Measurements from ENCODE around the gene EPHA6. TPM values are rescaled to one million over a fixed set of nuclear protein-coding genes. Genes with fewer than 3 reads are reported as not detected.

EPHA6 gene
- total and polyA plus RNA-seq, 10 of the 15 experiments (the other 5 are each of a cell fraction or from before 2014, with no cell fraction given), result not detected

DNA sequence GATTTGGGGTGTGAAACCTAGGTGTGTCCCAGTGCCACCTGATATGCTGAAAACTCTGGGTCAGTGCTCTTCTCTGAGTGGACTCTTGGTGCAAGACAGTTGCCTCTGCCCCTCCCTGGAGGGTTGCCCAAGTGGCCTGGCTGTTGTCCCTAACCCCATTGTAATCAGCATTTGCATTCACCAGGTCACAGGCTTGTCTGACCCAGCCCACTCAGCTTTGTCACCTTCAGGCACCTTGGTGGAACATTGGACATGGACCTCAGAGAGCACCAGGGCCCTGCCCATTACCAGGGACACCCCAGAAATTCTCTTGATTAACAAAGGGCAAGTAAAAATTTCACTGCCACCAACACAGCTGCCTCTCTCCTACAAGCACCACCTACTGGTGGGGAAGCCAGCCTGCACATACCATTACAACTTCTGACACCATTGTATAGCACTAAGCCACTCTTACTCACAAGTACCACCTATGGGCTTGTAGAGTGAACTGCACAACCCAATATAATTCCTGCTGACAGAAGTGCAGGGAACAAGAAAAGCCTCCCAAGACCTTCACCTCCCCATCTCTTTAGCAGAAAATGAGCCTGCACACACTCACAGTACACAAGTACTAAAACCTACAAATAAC lies 324.6 kb downstream of the EPHA6 start (continued):
- TF ChIP-seq BCL11A (IDR thresholded peaks at IDR 0.05; ENCODE audit: low read depth, low read length), result no peak
- TF ChIP-seq ZNF24 (IDR thresholded peaks at IDR 0.05), result no peak
- TF ChIP-seq, protein P1, sequence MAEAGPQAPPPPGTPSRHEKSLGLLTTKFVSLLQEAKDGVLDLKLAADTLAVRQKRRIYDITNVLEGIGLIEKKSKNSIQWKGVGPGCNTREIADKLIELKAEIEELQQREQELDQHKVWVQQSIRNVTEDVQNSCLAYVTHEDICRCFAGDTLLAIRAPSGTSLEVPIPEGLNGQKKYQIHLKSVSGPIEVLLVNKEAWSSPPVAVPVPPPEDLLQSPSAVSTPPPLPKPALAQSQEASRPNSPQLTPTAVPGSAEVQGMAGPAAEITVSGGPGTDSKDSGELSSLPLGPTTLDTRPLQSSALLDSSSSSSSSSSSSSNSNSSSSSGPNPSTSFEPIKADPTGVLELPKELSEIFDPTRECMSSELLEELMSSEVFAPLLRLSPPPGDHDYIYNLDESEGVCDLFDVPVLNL (IDR thresholded peaks at IDR 0.05; ENCODE audit: low read depth, low read length), result no peak

- Histone ChIP-seq H3K9ac (ENCODE audit: control insufficient read depth, insufficient read depth, low read length) (no peak overlapping the region), H3K4me3 (no peak overlapping the region), H3K27me3 (replicated peaks in 1 of 2; ENCODE audit: control insufficient read depth in 2 of 2, insufficient read depth in 2 of 2, low read length in 1 of 2) (no peaks in the 10 kb centered on the region), H3K4me2 (ENCODE audit: control insufficient read depth, insufficient read depth) (no peak overlapping the region), H4K20me1 (ENCODE audit: control insufficient read depth, insufficient read depth) (no peaks in the 10 kb centered on the region), H3K36me3 (ENCODE audit: control insufficient read depth in 2 of 2, insufficient read depth in 2 of 2, low read length in 1 of 2) (no peaks in the 10 kb centered on the region), H3K27ac (ENCODE audit: control insufficient read depth, insufficient read depth) (no peak overlapping the region), H3K79me2 (ENCODE audit: control insufficient read depth, insufficient read depth, low read length) (no peaks in the 10 kb centered on the region), H3K4me1 (ENCODE audit: control insufficient read depth, insufficient read depth, low read length) (no peaks in the 10 kb centered on the region), H2AFZ (ENCODE audit: control insufficient read depth, low read depth, low read length) (no peak overlapping the region), H3K9me3 (replicated peaks; ENCODE audit: control insufficient read depth, insufficient read depth, low read length) (no peaks in the 10 kb centered on the region)
- ChIA-PET RAD21 (ENCODE audit: unreplicated experiment) (no interaction called here), CTCF (no interaction called here), SMC1A (ENCODE audit: uncharacterized antibody, unreplicated experiment) (no interaction called here), POLR2A (no interaction called here)
- in situ Hi-C loops (cut with MboI), result no loop called here
- DNase-seq (ENCODE audit: low read depth, low spot score) (no peak), FAIRE-seq (no peak), ATAC-seq (no peak)
- WGBS (ENCODE audit: insufficient coverage, insufficient replicate concordance, low lambda C conversion rate, missing lambda C conversion rate), result 77% methylated on average over 2 of the region's 2 CpGs
- TF ChIP-seq FOXM1 (IDR thresholded peaks at IDR 0.05; ENCODE audit: low read depth, low read length), result no peak
- TF ChIP-seq BRCA1 (IDR thresholded peaks at IDR 0.05; ENCODE audit: low read depth, low read length), result no peak
- TF ChIP-seq, protein P2, sequence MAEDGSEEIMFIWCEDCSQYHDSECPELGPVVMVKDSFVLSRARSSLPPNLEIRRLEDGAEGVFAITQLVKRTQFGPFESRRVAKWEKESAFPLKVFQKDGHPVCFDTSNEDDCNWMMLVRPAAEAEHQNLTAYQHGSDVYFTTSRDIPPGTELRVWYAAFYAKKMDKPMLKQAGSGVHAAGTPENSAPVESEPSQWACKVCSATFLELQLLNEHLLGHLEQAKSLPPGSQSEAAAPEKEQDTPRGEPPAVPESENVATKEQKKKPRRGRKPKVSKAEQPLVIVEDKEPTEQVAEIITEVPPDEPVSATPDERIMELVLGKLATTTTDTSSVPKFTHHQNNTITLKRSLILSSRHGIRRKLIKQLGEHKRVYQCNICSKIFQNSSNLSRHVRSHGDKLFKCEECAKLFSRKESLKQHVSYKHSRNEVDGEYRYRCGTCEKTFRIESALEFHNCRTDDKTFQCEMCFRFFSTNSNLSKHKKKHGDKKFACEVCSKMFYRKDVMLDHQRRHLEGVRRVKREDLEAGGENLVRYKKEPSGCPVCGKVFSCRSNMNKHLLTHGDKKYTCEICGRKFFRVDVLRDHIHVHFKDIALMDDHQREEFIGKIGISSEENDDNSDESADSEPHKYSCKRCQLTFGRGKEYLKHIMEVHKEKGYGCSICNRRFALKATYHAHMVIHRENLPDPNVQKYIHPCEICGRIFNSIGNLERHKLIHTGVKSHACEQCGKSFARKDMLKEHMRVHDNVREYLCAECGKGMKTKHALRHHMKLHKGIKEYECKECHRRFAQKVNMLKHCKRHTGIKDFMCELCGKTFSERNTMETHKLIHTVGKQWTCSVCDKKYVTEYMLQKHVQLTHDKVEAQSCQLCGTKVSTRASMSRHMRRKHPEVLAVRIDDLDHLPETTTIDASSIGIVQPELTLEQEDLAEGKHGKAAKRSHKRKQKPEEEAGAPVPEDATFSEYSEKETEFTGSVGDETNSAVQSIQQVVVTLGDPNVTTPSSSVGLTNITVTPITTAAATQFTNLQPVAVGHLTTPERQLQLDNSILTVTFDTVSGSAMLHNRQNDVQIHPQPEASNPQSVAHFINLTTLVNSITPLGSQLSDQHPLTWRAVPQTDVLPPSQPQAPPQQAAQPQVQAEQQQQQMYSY (CRISPR knock-in tag; IDR thresholded peaks at IDR 0.05), result no peak
- no peak for TF ChIP-seq ZNF207 (IDR thresholded peaks at IDR 0.05; ENCODE audit: borderline replicate concordance)
- TF ChIP-seq TCF7 (IDR thresholded peaks at IDR 0.05; ENCODE audit: borderline replicate concordance), result no peak
- TF ChIP-seq SP1 (IDR thresholded peaks at IDR 0.05; ENCODE audit: low read depth, low read length), result no peak
- TF ChIP-seq, protein P3, sequence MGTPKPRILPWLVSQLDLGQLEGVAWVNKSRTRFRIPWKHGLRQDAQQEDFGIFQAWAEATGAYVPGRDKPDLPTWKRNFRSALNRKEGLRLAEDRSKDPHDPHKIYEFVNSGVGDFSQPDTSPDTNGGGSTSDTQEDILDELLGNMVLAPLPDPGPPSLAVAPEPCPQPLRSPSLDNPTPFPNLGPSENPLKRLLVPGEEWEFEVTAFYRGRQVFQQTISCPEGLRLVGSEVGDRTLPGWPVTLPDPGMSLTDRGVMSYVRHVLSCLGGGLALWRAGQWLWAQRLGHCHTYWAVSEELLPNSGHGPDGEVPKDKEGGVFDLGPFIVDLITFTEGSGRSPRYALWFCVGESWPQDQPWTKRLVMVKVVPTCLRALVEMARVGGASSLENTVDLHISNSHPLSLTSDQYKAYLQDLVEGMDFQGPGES (IDR thresholded peaks at IDR 0.05), result no peak
- TF ChIP-seq POLR2A (IDR thresholded peaks at IDR 0.05; ENCODE audit: low read depth, low read length), result no peak
- no TSS peak for BruUV-seq (replicated peaks)
- intact Hi-C loops (cut with micrococcal nuclease; ENCODE audit: unreplicated experiment), result no loop called here
Measured at GRCh38 chr3:97148931-97149330, 334.5 kb downstream of the EPHA6 start.

Data from GM12878 (cell line).